ENCODE measurements around the gene NRXN3.

NRXN3 gene

DNA sequence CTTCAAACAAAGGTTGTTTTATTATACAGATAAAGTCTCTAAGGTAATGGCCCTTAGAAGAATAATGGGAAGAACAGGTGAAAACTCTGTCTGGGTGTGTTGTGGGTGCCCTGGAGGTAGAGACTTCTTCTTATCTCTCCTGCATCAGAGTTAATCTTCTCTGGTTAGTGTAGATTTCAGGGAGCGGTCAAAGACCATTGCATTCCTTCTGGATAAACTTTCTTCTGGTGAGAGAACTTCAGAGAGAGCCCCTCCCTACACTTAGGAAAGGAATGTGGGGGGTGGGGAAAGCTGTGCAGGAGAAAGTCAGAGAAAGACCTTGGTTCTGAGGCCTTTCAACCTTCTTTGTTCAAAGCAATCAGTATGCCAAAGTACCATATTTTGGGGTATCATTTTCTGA lies 1382.6 kb downstream of the NRXN3 start:
- H3K4me3 ChIP-seq (ENCODE audit: insufficient read depth, low read length, poor library complexity, severe bottlenecking): no peak overlapping the region
- no peak overlapping the region for H3K9ac ChIP-seq (ENCODE audit: low read length)
- no peaks in the 10 kb centered on the region for H3F3A ChIP-seq (ENCODE audit: insufficient read depth)
- no peak overlapping the region for H2AFZ ChIP-seq (ENCODE audit: low read depth, low read length, severe bottlenecking)
- H3K36me3 ChIP-seq (ENCODE audit: low read length): no peaks in the 10 kb centered on the region
- no peaks in the 10 kb centered on the region for H3K79me2 ChIP-seq (ENCODE audit: insufficient read depth, low read length)
- H3K9me2 ChIP-seq (replicated peaks; ENCODE audit: insufficient read depth, low read length): no peaks in the 10 kb centered on the region
- H4K20me1 ChIP-seq (ENCODE audit: low read depth, low read length): no peaks in the 10 kb centered on the region
- TF ChIP-seq EZH2phosphoT487 (conservative IDR thresholded peaks at IDR 0.05; ENCODE audit: low read length): no peak
- TF ChIP-seq, protein P1, sequence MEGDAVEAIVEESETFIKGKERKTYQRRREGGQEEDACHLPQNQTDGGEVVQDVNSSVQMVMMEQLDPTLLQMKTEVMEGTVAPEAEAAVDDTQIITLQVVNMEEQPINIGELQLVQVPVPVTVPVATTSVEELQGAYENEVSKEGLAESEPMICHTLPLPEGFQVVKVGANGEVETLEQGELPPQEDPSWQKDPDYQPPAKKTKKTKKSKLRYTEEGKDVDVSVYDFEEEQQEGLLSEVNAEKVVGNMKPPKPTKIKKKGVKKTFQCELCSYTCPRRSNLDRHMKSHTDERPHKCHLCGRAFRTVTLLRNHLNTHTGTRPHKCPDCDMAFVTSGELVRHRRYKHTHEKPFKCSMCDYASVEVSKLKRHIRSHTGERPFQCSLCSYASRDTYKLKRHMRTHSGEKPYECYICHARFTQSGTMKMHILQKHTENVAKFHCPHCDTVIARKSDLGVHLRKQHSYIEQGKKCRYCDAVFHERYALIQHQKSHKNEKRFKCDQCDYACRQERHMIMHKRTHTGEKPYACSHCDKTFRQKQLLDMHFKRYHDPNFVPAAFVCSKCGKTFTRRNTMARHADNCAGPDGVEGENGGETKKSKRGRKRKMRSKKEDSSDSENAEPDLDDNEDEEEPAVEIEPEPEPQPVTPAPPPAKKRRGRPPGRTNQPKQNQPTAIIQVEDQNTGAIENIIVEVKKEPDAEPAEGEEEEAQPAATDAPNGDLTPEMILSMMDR (IDR thresholded peaks at IDR 0.05; ENCODE audit: insufficient read depth, low read length, poor library complexity, severe bottlenecking): no peak
- no peaks in the 10 kb centered on the region for H3K27me3 ChIP-seq (ENCODE audit: low read length)
- no peak overlapping the region for H3K27ac ChIP-seq (ENCODE audit: low read depth, low read length)
- no peak overlapping the region for H3K4me2 ChIP-seq (ENCODE audit: low read depth, low read length, poor library complexity, severe bottlenecking)
- no peaks in the 10 kb centered on the region for H3K9me3 ChIP-seq (ENCODE audit: insufficient read depth, low read length)

DNA sequence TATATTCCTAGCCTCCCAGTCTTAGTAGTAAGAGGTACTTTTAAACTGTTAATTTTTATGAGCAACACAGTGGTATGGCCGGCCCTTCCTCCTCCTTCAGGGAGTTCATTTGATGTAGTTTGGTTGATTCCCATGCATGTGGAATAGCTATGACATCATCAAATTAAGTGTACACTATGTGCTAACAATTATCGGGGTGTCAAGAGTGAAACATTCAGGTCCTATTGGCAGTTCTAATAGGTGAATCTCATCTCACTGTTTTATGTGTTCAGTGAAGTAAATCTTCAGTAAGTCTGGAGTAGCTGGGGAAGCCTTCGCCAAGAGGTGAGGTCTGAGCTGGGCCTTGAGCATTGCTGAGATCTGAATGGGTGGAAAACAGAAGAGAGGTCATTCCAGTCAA lies 1384.6 kb downstream of the NRXN3 start:
- H4K20me1 ChIP-seq (ENCODE audit: low read depth, low read length): no peaks in the 10 kb centered on the region
- no peak overlapping the region for H3K4me3 ChIP-seq (ENCODE audit: insufficient read depth, low read length, poor library complexity, severe bottlenecking)
- H3K27me3 ChIP-seq (ENCODE audit: low read length): no peaks in the 10 kb centered on the region
- H3K79me2 ChIP-seq (ENCODE audit: insufficient read depth, low read length): no peaks in the 10 kb centered on the region
- H3K9ac ChIP-seq (ENCODE audit: low read length): no peak overlapping the region
- no peaks in the 10 kb centered on the region for H3K9me2 ChIP-seq (replicated peaks; ENCODE audit: insufficient read depth, low read length)
- H3K4me2 ChIP-seq (ENCODE audit: low read depth, low read length, poor library complexity, severe bottlenecking): no peak overlapping the region
- no peaks in the 10 kb centered on the region for H3K36me3 ChIP-seq (ENCODE audit: low read length)
- TF ChIP-seq, protein P1 (IDR thresholded peaks at IDR 0.05; ENCODE audit: insufficient read depth, low read length, poor library complexity, severe bottlenecking): no peak
- TF ChIP-seq EZH2phosphoT487 (conservative IDR thresholded peaks at IDR 0.05; ENCODE audit: low read length): no peak
- H3F3A ChIP-seq (ENCODE audit: insufficient read depth): no peaks in the 10 kb centered on the region
- H3K9me3 ChIP-seq (ENCODE audit: insufficient read depth, low read length): no peaks in the 10 kb centered on the region
- no peak overlapping the region for H3K27ac ChIP-seq (ENCODE audit: low read depth, low read length)
- no peak overlapping the region for H2AFZ ChIP-seq (ENCODE audit: low read depth, low read length, severe bottlenecking)

DNA sequence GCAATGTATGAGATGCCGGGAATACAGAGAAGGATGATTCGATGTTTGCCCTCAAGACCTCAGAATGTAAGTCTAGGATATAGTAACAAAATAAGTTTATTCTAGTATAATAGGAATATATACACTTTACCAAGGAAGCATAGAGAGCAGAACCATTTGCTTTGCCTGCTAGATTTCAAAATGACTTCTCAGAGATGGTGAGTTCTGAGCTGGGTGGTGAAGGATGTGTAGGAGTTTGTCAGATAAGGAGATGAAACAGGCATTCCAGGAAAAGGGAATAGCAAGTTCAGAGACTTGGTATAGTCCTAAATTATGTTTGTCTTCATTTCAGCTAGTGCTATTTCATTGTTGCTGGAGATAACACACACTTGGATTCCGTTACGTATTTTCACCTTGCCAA lies 1385.3 kb downstream of the NRXN3 start:
- Histone ChIP-seq H3F3A (ENCODE audit: insufficient read depth) (no peaks in the 10 kb centered on the region), H2AFZ (ENCODE audit: low read depth, low read length, severe bottlenecking) (no peak overlapping the region), H3K36me3 (ENCODE audit: low read length) (no peaks in the 10 kb centered on the region), H3K9me3 (ENCODE audit: insufficient read depth, low read length) (no peaks in the 10 kb centered on the region), H3K79me2 (ENCODE audit: insufficient read depth, low read length) (no peaks in the 10 kb centered on the region), H3K9ac (ENCODE audit: low read length) (no peak overlapping the region), H3K4me3 (ENCODE audit: insufficient read depth, low read length, poor library complexity, severe bottlenecking) (no peak overlapping the region), H3K27me3 (ENCODE audit: low read length) (no peaks in the 10 kb centered on the region), H3K9me2 (replicated peaks; ENCODE audit: insufficient read depth, low read length) (no peaks in the 10 kb centered on the region), H4K20me1 (ENCODE audit: low read depth, low read length) (no peaks in the 10 kb centered on the region), H3K27ac (ENCODE audit: low read depth, low read length) (no peak overlapping the region), H3K4me2 (ENCODE audit: low read depth, low read length, poor library complexity, severe bottlenecking) (no peak overlapping the region)
- TF ChIP-seq, protein P1 (IDR thresholded peaks at IDR 0.05; ENCODE audit: insufficient read depth, low read length, poor library complexity, severe bottlenecking): no peak
- TF ChIP-seq EZH2phosphoT487 (conservative IDR thresholded peaks at IDR 0.05; ENCODE audit: low read length): no peak
